SK-N-SH (cell line): ENCODE data around the gene SPOP. TPM values are rescaled to one million over a fixed set of nuclear protein-coding genes. Genes with fewer than 3 reads are reported as not detected.

ENCODE experiments used
- CTCF ChIA-PET: fragments of 300-600, 350-600 bp; formaldehyde crosslinking; extraction: SDS; loops from one replicate; lab custom pipeline; 2021; lab: Yijun Ruan, JAX
- POLR2A ChIA-PET: fragments of 350-600 bp; sonication (Branson Sonifier 250); formaldehyde crosslinking; extraction: SDS; loops from one replicate; lab custom pipeline; 2020; ENCODE audit warnings: antibody characterized with exemption, inconsistent platforms; lab: Yijun Ruan, JAX
- DNase-seq: peaks from one replicate; pipeline ENCODE4 v3.0.0; 2012
- H2AFZ ChIP-seq: fragments of 200-600 bp; sonication (generic); 2 replicates; pipeline ENCODE4 v1.8.1; 2016; ENCODE audit warnings: antibody characterized with exemption, mild to moderate bottlenecking, low read depth
- H3F3A ChIP-seq: fragments of 200-600 bp; sonication (generic); replicated peaks from 2 replicates; pipeline ENCODE3; 2016; ENCODE audit warnings: antibody characterized with exemption, mild to moderate bottlenecking; ENCODE audit not compliant: insufficient read depth
- H3K27ac ChIP-seq, 2 experiments: fragments of 200-500 bp in 1 of 2; fragments of 200-600 bp in 1 of 2; sonication (Bioruptor generic) in 1 of 2; sonication (generic), shearing (Covaris generic) in 1 of 2; 2 replicates each; pipeline versions ENCODE4 v1.5.1 to v1.6.1; 2014 to 2016; ENCODE audit warnings: low read depth in 2 of 2, inconsistent platforms in 1 of 2, low read length in 1 of 2, mild to moderate bottlenecking in 1 of 2, mixed read lengths in 1 of 2
- H3K27me3 ChIP-seq: fragments of 200-600 bp; sonication (generic), shearing (Covaris generic); 2 replicates; pipeline ENCODE4 v1.6.1; 2016; ENCODE audit warnings: mixed run types; ENCODE audit not compliant: insufficient read depth
- H3K36me3 ChIP-seq, 2 experiments: fragments of 200-500 bp in 1 of 2; fragments of 200-600 bp in 1 of 2; sonication (Bioruptor generic) in 1 of 2; sonication (generic) in 1 of 2; replicated peaks in 1 of 2; 2 replicates each; pipeline versions ENCODE3 to v1.5.1; 2014 to 2016; ENCODE audit warnings: low read length in 1 of 2, mild to moderate bottlenecking in 1 of 2; ENCODE audit not compliant: insufficient read depth in 2 of 2, control insufficient read depth in 1 of 2
- H3K4me1 ChIP-seq, 2 experiments: fragments of 200-500 bp in 1 of 2; fragments of 200-600 bp in 1 of 2; sonication (Bioruptor generic) in 1 of 2; sonication (generic), shearing (Covaris generic) in 1 of 2; 2 replicates each; pipeline versions ENCODE4 v1.5.1 to v1.6.1; 2014 to 2016; ENCODE audit warnings: low read depth in 1 of 2, low read length in 1 of 2, mixed run types in 1 of 2; ENCODE audit not compliant: insufficient read depth in 2 of 2, control insufficient read depth in 1 of 2
- H3K4me2 ChIP-seq: fragments of 200-600 bp; sonication (generic), shearing (Covaris generic); 2 replicates; pipeline ENCODE4 v1.6.1; 2017; ENCODE audit warnings: mixed run types
- H3K4me3 ChIP-seq, 2 experiments: fragments of 200-500 bp in 1 of 2; fragments of 200-600 bp in 1 of 2; sonication (Bioruptor generic) in 1 of 2; sonication (generic), shearing (Covaris generic) in 1 of 2; 2 replicates each; pipeline versions ENCODE4 v1.5.1 to v1.8.1; 2014 to 2016; ENCODE audit warnings: low read depth in 2 of 2, inconsistent platforms in 1 of 2, low read length in 1 of 2, mild to moderate bottlenecking in 1 of 2, mixed read lengths in 1 of 2, moderate library complexity in 1 of 2
- H3K79me2 ChIP-seq: fragments of 200-600 bp; sonication (generic); 2 replicates; pipeline ENCODE4 v1.8.1; 2017; ENCODE audit warnings: mild to moderate bottlenecking; ENCODE audit not compliant: insufficient read depth
- H3K9ac ChIP-seq: fragments of 200-600 bp; sonication (generic); 2 replicates; pipeline ENCODE4 v1.6.1; 2017; ENCODE audit warnings: mixed run types
- H3K9me2 ChIP-seq: fragments of 200-600 bp; sonication (generic); 2 replicates; pipeline ENCODE4 v1.6.1; 2017; ENCODE audit warnings: mixed run types
- H3K9me3 ChIP-seq: fragments of 200-600 bp; sonication (generic); 2 replicates; pipeline ENCODE4 v1.6.1; 2017; ENCODE audit warnings: mixed run types, mild to moderate bottlenecking, moderate library complexity
- H4K20me1 ChIP-seq: fragments of 200-600 bp; sonication (generic); 2 replicates; pipeline ENCODE4 v1.6.1; 2017; ENCODE audit warnings: mild to moderate bottlenecking, mixed run types; ENCODE audit not compliant: insufficient read depth
- CHD2 ChIP-seq: fragments of 150-350 bp; IDR thresholded peaks from 2 replicates; pipeline ENCODE4 v1.6.1; 2018; ENCODE audit warnings: low read length; ENCODE audit not compliant: partially characterized antibody
- CTCF ChIP-seq: fragments of 200-600 bp; sonication (generic); IDR thresholded peaks from 2 replicates; pipeline ENCODE4 v1.6.1; 2017; ENCODE audit warnings: antibody characterized with exemption, mild to moderate bottlenecking, moderate library complexity
- EP300 ChIP-seq, 2 experiments: IDR thresholded peaks; 2 replicates each; pipeline versions ENCODE4 v1.4.0 to v1.6.1; 2012; ENCODE audit warnings: borderline replicate concordance in 1 of 2, low read depth in 1 of 2, low read length in 1 of 2
- JUND ChIP-seq: IDR thresholded peaks from 2 replicates; pipeline ENCODE4 v1.4.0; 2012
- REST ChIP-seq: IDR thresholded peaks from 2 replicates; pipeline ENCODE4 v1.6.1; 2012; ENCODE audit warnings: mild to moderate bottlenecking, low read depth, low read length, moderate library complexity
- TEAD4 ChIP-seq: IDR thresholded peaks from 2 replicates; pipeline ENCODE4 v1.4.0; 2012; ENCODE audit warnings: mild to moderate bottlenecking, borderline replicate concordance; ENCODE audit not compliant: insufficient read depth
- YY1 ChIP-seq: IDR thresholded peaks from 2 replicates; pipeline ENCODE4 v1.4.0; 2012; ENCODE audit warnings: low read depth, mild to moderate bottlenecking
- ZBTB33 ChIP-seq: IDR thresholded peaks from 2 replicates; pipeline ENCODE4 v1.4.0; 2012; ENCODE audit warnings: low read depth, borderline replicate concordance
- WGBS: methylation state at CpG from one replicate; pipeline ENCODE4 v1.1.6; 2017; ENCODE audit warnings: low lambda C conversion rate; 5-methylcytosine and 5-hydroxymethylcytosine counted together
- polyA plus RNA-seq, 3 experiments: library from polyadenylated mRNA; depleted of rRNA; stranded (reverse); fragments of >200 nt; gene quantifications; 2 replicates each; pipeline ENCODE4 v1.2.3, GENCODE V29; 2012

Gene SPOP
- polyA plus RNA-seq, 1 of the 3 experiments (the other 2 are of a cell fraction), result 54.0 TPM

- ChIA-PET CTCF (interaction anchor here (0.7 to 48.9 kb wide), 4 partner anchors 10 to 106 kb away, joined by 3 to 2107 read pairs (median 8); partner anchors contain the start of genes NXPH3, SLC35B1 and SPOP), POLR2A (interaction anchor here (0.6 kb wide), 1 partner anchor 965 kb away, joined by 4 read pairs; no protein-coding TSS in a partner anchor)
- Histone ChIP-seq H3K4me3 (no peak overlapping the region), H3K36me3 (peaks cover 0 to 10% of the 10 kb centered on the region in 2 experiments), H3K9ac (no peak overlapping the region), H3K27ac (peak overlapping the region in 1 of 2 experiments; percentile 73; a peak in 1 of 4 replicates), H3K79me2 (no peaks in the 10 kb centered on the region), H2AFZ (no peak overlapping the region), H4K20me1 (no peaks in the 10 kb centered on the region), H3K4me2 (no peak overlapping the region; the same call in 1 of the 2 replicates), H3K9me2 (no peaks in the 10 kb centered on the region), H3F3A (peaks cover 15% of the 10 kb centered on the region), H3K27me3 (no peaks in the 10 kb centered on the region), H3K9me3 (no peaks in the 10 kb centered on the region), H3K4me1 (peaks cover 3 to 24% of the 10 kb centered on the region in 2 experiments; a peak in 3 of 4 replicates)
- TF ChIP-seq JUND, result no peak
- TF ChIP-seq REST, result no peak
- no peak for TF ChIP-seq YY1
- TF ChIP-seq EP300 (IDR thresholded peaks at IDR 0.05; ENCODE audit: borderline replicate concordance in 1 of 2, low read depth in 1 of 2, low read length in 1 of 2), result no peak
- TF ChIP-seq TEAD4, result no peak
- no peak for TF ChIP-seq CHD2
- DNase-seq, result no peak
- WGBS, result 98% methylated on average over 12 of the region's 12 CpGs
Measured at GRCh38 chr17:49587366-49588073, 90.4 kb downstream of the SPOP start.

- ChIA-PET CTCF (interaction anchor here (0.7 to 48.9 kb wide), 6 partner anchors 9 to 108 kb away, joined by 3 to 2107 read pairs (median 5); partner anchors contain the start of genes SLC35B1 and SPOP), POLR2A (interaction anchor here (1.1 kb wide), 1 partner anchor 171 kb away, joined by 3 read pairs; the partner anchor contains the start of gene PHB1)
- DNase-seq, result peak; percentile 56
- H3K9ac ChIP-seq, result no peak overlapping the region
- H2AFZ ChIP-seq, result no peak overlapping the region
- peaks cover 15% of the 10 kb centered on the region for H3F3A ChIP-seq
- H3K27ac ChIP-seq, result no peak overlapping the region
- H3K9me3 ChIP-seq, result no peaks in the 10 kb centered on the region
- no peaks in the 10 kb centered on the region for H3K9me2 ChIP-seq
- no peaks in the 10 kb centered on the region for H3K27me3 ChIP-seq
- WGBS, result 76% methylated on average over 3 of the region's 3 CpGs
- H3K79me2 ChIP-seq, result no peaks in the 10 kb centered on the region
- no peaks in the 10 kb centered on the region for H4K20me1 ChIP-seq
- H3K4me1 ChIP-seq, result peaks cover 8 to 28% of the 10 kb centered on the region in 2 experiments; a peak in 3 of 4 replicates
- TF ChIP-seq ZBTB33 (no peak), CTCF (peak; percentile 39; the same call in 1 of the 2 replicates)
- H3K4me3 ChIP-seq, result no peak overlapping the region
- H3K36me3 ChIP-seq, result peaks cover 0 to 2% of the 10 kb centered on the region in 2 experiments
- no peak overlapping the region for H3K4me2 ChIP-seq
Measured at GRCh38 chr17:49585422-49586027, 92.4 kb downstream of the SPOP start.
